ENCODE measurements around the gene UBE2V1.

UBE2V1 gene

GRCh38 chr20:50034567-50035180 lies 78.3 kb downstream of the UBE2V1 start:
- Histone ChIP-seq H3K4me3 (ENCODE audit: insufficient read depth, low read depth, low read length) (no peak overlapping the region), H3K27me3 (ENCODE audit: control insufficient read depth, insufficient read depth, low read length, poor library complexity, severe bottlenecking) (no peaks in the 10 kb centered on the region), H3K27ac (ENCODE audit: insufficient read depth, low read depth, low read length, poor library complexity, severe bottlenecking) (no peak overlapping the region), H3K36me3 (ENCODE audit: control insufficient read depth, insufficient read depth, low read length) (no peaks in the 10 kb centered on the region), H3K9me3 (ENCODE audit: control insufficient read depth, low read length) (no peaks in the 10 kb centered on the region), H3K4me1 (ENCODE audit: control insufficient read depth, insufficient read depth, low read length) (peaks cover 3% of the 10 kb centered on the region)
- 89 to 90% methylated on average over 9 of the region's 9 CpGs for WGBS, 2 experiments

DNA sequence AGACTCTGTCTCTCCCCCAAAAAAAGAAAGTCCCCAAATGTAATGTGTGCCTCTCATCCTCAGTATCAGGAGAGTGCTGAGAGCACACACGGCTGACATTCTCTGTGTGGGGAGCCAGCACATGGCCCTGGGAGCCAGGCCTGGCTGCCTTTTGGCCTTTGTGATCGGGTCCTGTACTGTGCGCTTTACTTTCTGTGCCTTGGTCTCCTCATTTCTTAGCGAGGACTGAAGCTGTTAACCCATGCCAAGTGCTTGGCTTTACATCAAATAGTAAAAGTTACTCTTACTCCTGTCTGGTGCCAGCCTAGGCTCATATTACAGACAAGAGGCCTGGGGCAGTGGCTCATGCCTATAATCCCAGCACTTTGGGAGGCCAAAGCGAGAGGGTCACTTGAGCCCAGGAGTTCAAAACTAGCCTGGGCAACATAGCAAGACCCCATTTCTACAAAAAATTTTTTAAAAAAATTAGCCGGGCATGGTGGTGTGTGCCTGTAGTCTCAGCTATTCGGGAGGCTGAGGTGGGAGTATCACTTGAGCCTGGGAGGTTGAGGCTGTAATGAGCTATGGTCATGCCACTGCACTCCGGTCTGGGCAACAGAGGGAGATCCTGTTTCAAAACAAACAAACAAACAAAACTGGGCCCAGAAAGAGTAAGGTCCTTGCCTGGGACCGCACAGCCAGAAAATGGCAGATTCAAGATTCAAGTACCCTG lies 79.8 kb downstream of the UBE2V1 start:
- no peaks in the 10 kb centered on the region for H3K9me3 ChIP-seq (ENCODE audit: control insufficient read depth, low read length)
- WGBS, 2 experiments: 88 to 95% methylated on average over 9 of the region's 9 CpGs
- peaks cover 3% of the 10 kb centered on the region for H3K4me1 ChIP-seq (ENCODE audit: control insufficient read depth, insufficient read depth, low read length)
- H3K27me3 ChIP-seq (ENCODE audit: control insufficient read depth, insufficient read depth, low read length, poor library complexity, severe bottlenecking): no peaks in the 10 kb centered on the region
- H3K27ac ChIP-seq (ENCODE audit: insufficient read depth, low read depth, low read length, poor library complexity, severe bottlenecking): no peak overlapping the region
- no peaks in the 10 kb centered on the region for H3K36me3 ChIP-seq (ENCODE audit: control insufficient read depth, insufficient read depth, low read length)
- no peak overlapping the region for H3K4me3 ChIP-seq (ENCODE audit: insufficient read depth, low read depth, low read length)
